SH-SY5Y (cell line): ENCODE data around the gene G3BP1.

Experiments
- GATA2 ChIP-seq: IDR thresholded peaks from 2 replicates; pipeline ENCODE4 v1.6.1; 2011; ENCODE audit warnings: mild to moderate bottlenecking, low read depth, low read length
- GATA3 ChIP-seq: IDR thresholded peaks from 2 replicates; pipeline ENCODE4 v1.6.1; 2011; ENCODE audit warnings: low read depth, mild to moderate bottlenecking, low read length, moderate library complexity

- TF ChIP-seq GATA2 (no peak), GATA3 (no peak)
Observed at GRCh38 chr5:151770383-151771258, 1.1 kb upstream of the G3BP1 start.
